AG04449 (cell line): ENCODE results near the gene CPEB4.

ENCODE experiments used
- CTCF ChIA-PET: fragments of 350-600 bp; formaldehyde crosslinking; extraction: SDS; loops from one replicate; lab custom pipeline; 2021; ENCODE audit warnings: antibody characterized with exemption; lab: Yijun Ruan, JAX
- POLR2A ChIA-PET: fragments of 400-600, 350-600 bp; formaldehyde crosslinking; extraction: SDS; loops from one replicate; lab custom pipeline; 2020; ENCODE audit warnings: antibody characterized with exemption, inconsistent platforms; lab: Yijun Ruan, JAX
- DNase-seq: peaks from one replicate; pipeline ENCODE4 v3.0.0-alpha.2; 2010; ENCODE audit warnings: low read depth, low spot score
- H3K4me3 ChIP-seq: 2 replicates; pipeline ENCODE4 v1.5.1; 2011; ENCODE audit warnings: low read depth, mild to moderate bottlenecking, control low read depth, low read length
- CTCF ChIP-seq: IDR thresholded peaks from one replicate; pipeline ENCODE4 v1.5.1; 2011; ENCODE audit warnings: mild to moderate bottlenecking, moderate library complexity, low read length, control low read depth, inconsistent platforms; ENCODE audit not compliant: insufficient read depth; ENCODE audit errors: missing control alignments

Gene CPEB4

GRCh38 chr5:173932695-173933139 lies 44.6 kb downstream of the CPEB4 start:
- POLR2A ChIA-PET, result interaction anchor here (0.7 kb wide), 1 partner anchor 1165 kb away, joined by 3 read pairs; no protein-coding TSS in a partner anchor
- no peak for DNase-seq
- H3K4me3 ChIP-seq, result no peak overlapping the region
- TF ChIP-seq CTCF, result no peak
- CTCF ChIA-PET, result interaction anchor here (1.0 to 1.3 kb wide), 2 partner anchors 9 to 11 kb away, joined by 4 read pairs; no protein-coding TSS in a partner anchor

GRCh38 chr5:173933901-173934300 lies 45.8 kb downstream of the CPEB4 start:
- TF ChIP-seq CTCF, result no peak
- no peak overlapping the region for H3K4me3 ChIP-seq
- no peak for DNase-seq
- POLR2A ChIA-PET, result no interaction called here
- CTCF ChIA-PET, result no interaction called here

- DNase-seq, result no peak
- no peak overlapping the region for H3K4me3 ChIP-seq
- ChIA-PET CTCF (interaction anchor here (1.7 to 4.9 kb wide), 2 partner anchors 10 to 38 kb away, joined by 5 to 59 read pairs; no protein-coding TSS in a partner anchor), POLR2A (no interaction called here)
- no peak for TF ChIP-seq CTCF
Measured at GRCh38 chr5:173935396-173935795, 47.2 kb downstream of the CPEB4 start.

- no peak for TF ChIP-seq CTCF
- ChIA-PET CTCF (interaction anchor here (1.2 to 1.3 kb wide), 2 partner anchors 15 to 34 kb away, joined by 3 to 4 read pairs; no protein-coding TSS in a partner anchor), POLR2A (no interaction called here)
- no peak overlapping the region for H3K4me3 ChIP-seq
- DNase-seq, result no peak
Measured at GRCh38 chr5:173940269-173940668, 52.1 kb downstream of the CPEB4 start.

GRCh38 chr5:173941102-173941501 lies 53.0 kb downstream of the CPEB4 start:
- TF ChIP-seq CTCF, result no peak
- ChIA-PET CTCF (interaction anchor here (1.2 to 1.3 kb wide), 2 partner anchors 15 to 34 kb away, joined by 3 to 4 read pairs; no protein-coding TSS in a partner anchor), POLR2A (no interaction called here)
- DNase-seq, result no peak
- H3K4me3 ChIP-seq, result no peak overlapping the region

- no peak overlapping the region for H3K4me3 ChIP-seq
- POLR2A ChIA-PET, result interaction anchor here (0.7 kb wide), 1 partner anchor 288 kb away, joined by 3 read pairs; no protein-coding TSS in a partner anchor
- no peak for TF ChIP-seq CTCF
- no peak for DNase-seq
- CTCF ChIA-PET, result interaction anchor here (2.4 kb wide), 1 partner anchor 17 kb away, joined by 25 read pairs; no protein-coding TSS in a partner anchor
Measured at GRCh38 chr5:173941758-173942401, 53.7 kb downstream of the CPEB4 start.
